Measurements from ENCODE around the gene HOXA3.

The HOXA3 gene

GRCh38 chr7:27109466-27110185 is 42.8 kb downstream of the HOXA3 start:
- no peak overlapping the region for H3K27ac ChIP-seq (ENCODE audit: low read length)
- DNase-seq = no peak
- TF ChIP-seq EZH2phosphoT487 (IDR thresholded peaks at IDR 0.05; ENCODE audit: low read length) (no peak), CTCF (IDR thresholded peaks at IDR 0.05; ENCODE audit: low read length) (no peak), EZH2 (optimal IDR thresholded peaks at IDR 0.05; ENCODE audit: low read depth, low read length) (no peak)
- H2AFZ ChIP-seq (ENCODE audit: low read length) = no peak overlapping the region
- H3K79me2 ChIP-seq (ENCODE audit: low read length) = no peaks in the 10 kb centered on the region
- no peaks in the 10 kb centered on the region for H3K9me2 ChIP-seq (replicated peaks; ENCODE audit: insufficient read depth, low read length)
- H3F3A ChIP-seq (ENCODE audit: insufficient read depth, low read length) = no peaks in the 10 kb centered on the region
- H3K4me2 ChIP-seq (ENCODE audit: low read depth, low read length) = no peak overlapping the region
- H3K4me3 ChIP-seq (ENCODE audit: low read length) = no peak overlapping the region
- no peak overlapping the region for H3K9ac ChIP-seq (ENCODE audit: low read length)
- no peaks in the 10 kb centered on the region for H3K9me3 ChIP-seq (replicated peaks; ENCODE audit: insufficient read depth, low read length)
- H3K36me3 ChIP-seq (replicated peaks; ENCODE audit: insufficient read depth, low read length) = no peaks in the 10 kb centered on the region
- H4K20me1 ChIP-seq (ENCODE audit: insufficient read depth, low read length) = no peaks in the 10 kb centered on the region
- peaks cover 39% of the 10 kb centered on the region for H3K27me3 ChIP-seq (replicated peaks; ENCODE audit: insufficient read depth, low read length)
- no peaks in the 10 kb centered on the region for H3K4me1 ChIP-seq (ENCODE audit: low read length)

- no peak overlapping the region for H3K4me3 ChIP-seq (ENCODE audit: low read length)
- no peak for TF ChIP-seq CTCF (IDR thresholded peaks at IDR 0.05; ENCODE audit: low read length)
- no peak for TF ChIP-seq EZH2phosphoT487 (IDR thresholded peaks at IDR 0.05; ENCODE audit: low read length)
- TF ChIP-seq EZH2 (optimal IDR thresholded peaks at IDR 0.05; ENCODE audit: low read depth, low read length) = no peak
- H2AFZ ChIP-seq (ENCODE audit: low read length) = no peak overlapping the region
- no peak overlapping the region for H3K4me2 ChIP-seq (ENCODE audit: low read depth, low read length)
- H3K79me2 ChIP-seq (ENCODE audit: low read length) = no peaks in the 10 kb centered on the region
- H3K9me3 ChIP-seq (replicated peaks; ENCODE audit: insufficient read depth, low read length) = no peaks in the 10 kb centered on the region
- no peak overlapping the region for H3K9ac ChIP-seq (ENCODE audit: low read length)
- H3K27me3 ChIP-seq (replicated peaks; ENCODE audit: insufficient read depth, low read length) = peaks cover 49% of the 10 kb centered on the region
- H3K9me2 ChIP-seq (replicated peaks; ENCODE audit: insufficient read depth, low read length) = no peaks in the 10 kb centered on the region
- H3F3A ChIP-seq (ENCODE audit: insufficient read depth, low read length) = no peaks in the 10 kb centered on the region
- H3K36me3 ChIP-seq (replicated peaks; ENCODE audit: insufficient read depth, low read length) = no peaks in the 10 kb centered on the region
- no peaks in the 10 kb centered on the region for H3K4me1 ChIP-seq (ENCODE audit: low read length)
- H3K27ac ChIP-seq (ENCODE audit: low read length) = no peak overlapping the region
- no peak for DNase-seq
- H4K20me1 ChIP-seq (ENCODE audit: insufficient read depth, low read length) = no peaks in the 10 kb centered on the region
Measured at GRCh38 chr7:27108390-27109127, 43.8 kb downstream of the HOXA3 start.

- no peaks in the 10 kb centered on the region for H3K9me3 ChIP-seq (replicated peaks; ENCODE audit: insufficient read depth, low read length)
- H4K20me1 ChIP-seq (ENCODE audit: insufficient read depth, low read length) = no peaks in the 10 kb centered on the region
- H3K4me1 ChIP-seq (ENCODE audit: low read length) = no peaks in the 10 kb centered on the region
Measured at GRCh38 chr7:27107391-27108381, 44.7 kb downstream of the HOXA3 start.

More at GRCh38 chr7:27107391-27108381, 44.7 kb downstream of the HOXA3 start:
- Histone ChIP-seq H3K9me2 (replicated peaks; ENCODE audit: insufficient read depth, low read length) (no peaks in the 10 kb centered on the region), H3K27me3 (replicated peaks; ENCODE audit: insufficient read depth, low read length) (peaks cover 54% of the 10 kb centered on the region), H3F3A (ENCODE audit: insufficient read depth, low read length) (no peaks in the 10 kb centered on the region), H3K79me2 (ENCODE audit: low read length) (no peaks in the 10 kb centered on the region), H3K4me3 (ENCODE audit: low read length) (no peak overlapping the region), H3K4me2 (ENCODE audit: low read depth, low read length) (no peak overlapping the region), H3K9ac (ENCODE audit: low read length) (no peak overlapping the region), H3K27ac (ENCODE audit: low read length) (no peak overlapping the region), H2AFZ (ENCODE audit: low read length) (no peak overlapping the region), H3K36me3 (replicated peaks; ENCODE audit: insufficient read depth, low read length) (no peaks in the 10 kb centered on the region)
- TF ChIP-seq CTCF (IDR thresholded peaks at IDR 0.05; ENCODE audit: low read length) = no peak
- TF ChIP-seq EZH2phosphoT487 (IDR thresholded peaks at IDR 0.05; ENCODE audit: low read length) = no peak
- no peak for TF ChIP-seq EZH2 (optimal IDR thresholded peaks at IDR 0.05; ENCODE audit: low read depth, low read length)
- DNase-seq = no peak

Data from MM.1S (cell line).